ENCODE data around the gene GAR1.

DNA sequence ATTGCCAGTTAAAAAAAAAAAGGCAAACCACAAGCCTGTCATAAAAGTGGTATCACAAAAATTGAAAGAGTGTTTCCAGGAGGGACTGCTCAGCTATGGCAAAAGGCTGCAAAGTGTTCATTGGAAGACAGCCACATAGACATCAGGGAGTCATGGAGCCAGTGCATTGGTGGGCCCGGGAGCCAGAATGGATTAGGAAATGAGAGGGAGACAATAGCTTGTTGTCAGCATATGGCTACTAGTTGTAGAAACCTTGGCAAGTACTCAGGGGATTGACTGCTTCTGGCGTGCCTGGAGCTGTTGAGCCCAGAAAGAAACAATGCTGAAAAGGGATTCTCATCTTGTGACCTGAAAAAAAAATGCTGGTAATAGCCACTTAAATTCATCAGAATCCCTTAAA is 5.0 kb downstream of the GAR1 start:
- TF ChIP-seq, protein P1, sequence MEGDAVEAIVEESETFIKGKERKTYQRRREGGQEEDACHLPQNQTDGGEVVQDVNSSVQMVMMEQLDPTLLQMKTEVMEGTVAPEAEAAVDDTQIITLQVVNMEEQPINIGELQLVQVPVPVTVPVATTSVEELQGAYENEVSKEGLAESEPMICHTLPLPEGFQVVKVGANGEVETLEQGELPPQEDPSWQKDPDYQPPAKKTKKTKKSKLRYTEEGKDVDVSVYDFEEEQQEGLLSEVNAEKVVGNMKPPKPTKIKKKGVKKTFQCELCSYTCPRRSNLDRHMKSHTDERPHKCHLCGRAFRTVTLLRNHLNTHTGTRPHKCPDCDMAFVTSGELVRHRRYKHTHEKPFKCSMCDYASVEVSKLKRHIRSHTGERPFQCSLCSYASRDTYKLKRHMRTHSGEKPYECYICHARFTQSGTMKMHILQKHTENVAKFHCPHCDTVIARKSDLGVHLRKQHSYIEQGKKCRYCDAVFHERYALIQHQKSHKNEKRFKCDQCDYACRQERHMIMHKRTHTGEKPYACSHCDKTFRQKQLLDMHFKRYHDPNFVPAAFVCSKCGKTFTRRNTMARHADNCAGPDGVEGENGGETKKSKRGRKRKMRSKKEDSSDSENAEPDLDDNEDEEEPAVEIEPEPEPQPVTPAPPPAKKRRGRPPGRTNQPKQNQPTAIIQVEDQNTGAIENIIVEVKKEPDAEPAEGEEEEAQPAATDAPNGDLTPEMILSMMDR (IDR thresholded peaks at IDR 0.05), result no peak
- no peak for TF ChIP-seq POLR2A (IDR thresholded peaks at IDR 0.05)

Data from esophagus squamous epithelium (tissue), 4 donors.